Epithelial cell of esophagus (primary cell): Measurements from ENCODE around the gene DNAH6.

Source experiments
- DNase-seq: peaks from one replicate; pipeline ENCODE4 v3.0.0; 2010; ENCODE audit warnings: low read depth
- H3K4me3 ChIP-seq: 2 replicates; pipeline ENCODE4 v1.5.1; 2011; ENCODE audit warnings: mild to moderate bottlenecking, low read length, control low read depth
- TF ChIP-seq, protein P1 (sequence below): IDR thresholded peaks from 2 replicates; pipeline ENCODE4 v1.5.1; 2011; ENCODE audit warnings: low read depth, mild to moderate bottlenecking, low read length, control low read depth, inconsistent platforms; ENCODE audit not compliant: insufficient read depth; ENCODE audit errors: missing control alignments

The DNAH6 gene

GRCh38 chr2:84629550-84629949 lies 113.3 kb downstream of the DNAH6 start:
- no peak overlapping the region for H3K4me3 ChIP-seq
- TF ChIP-seq, protein P1, sequence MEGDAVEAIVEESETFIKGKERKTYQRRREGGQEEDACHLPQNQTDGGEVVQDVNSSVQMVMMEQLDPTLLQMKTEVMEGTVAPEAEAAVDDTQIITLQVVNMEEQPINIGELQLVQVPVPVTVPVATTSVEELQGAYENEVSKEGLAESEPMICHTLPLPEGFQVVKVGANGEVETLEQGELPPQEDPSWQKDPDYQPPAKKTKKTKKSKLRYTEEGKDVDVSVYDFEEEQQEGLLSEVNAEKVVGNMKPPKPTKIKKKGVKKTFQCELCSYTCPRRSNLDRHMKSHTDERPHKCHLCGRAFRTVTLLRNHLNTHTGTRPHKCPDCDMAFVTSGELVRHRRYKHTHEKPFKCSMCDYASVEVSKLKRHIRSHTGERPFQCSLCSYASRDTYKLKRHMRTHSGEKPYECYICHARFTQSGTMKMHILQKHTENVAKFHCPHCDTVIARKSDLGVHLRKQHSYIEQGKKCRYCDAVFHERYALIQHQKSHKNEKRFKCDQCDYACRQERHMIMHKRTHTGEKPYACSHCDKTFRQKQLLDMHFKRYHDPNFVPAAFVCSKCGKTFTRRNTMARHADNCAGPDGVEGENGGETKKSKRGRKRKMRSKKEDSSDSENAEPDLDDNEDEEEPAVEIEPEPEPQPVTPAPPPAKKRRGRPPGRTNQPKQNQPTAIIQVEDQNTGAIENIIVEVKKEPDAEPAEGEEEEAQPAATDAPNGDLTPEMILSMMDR: no peak
- DNase-seq: no peak

DNA sequence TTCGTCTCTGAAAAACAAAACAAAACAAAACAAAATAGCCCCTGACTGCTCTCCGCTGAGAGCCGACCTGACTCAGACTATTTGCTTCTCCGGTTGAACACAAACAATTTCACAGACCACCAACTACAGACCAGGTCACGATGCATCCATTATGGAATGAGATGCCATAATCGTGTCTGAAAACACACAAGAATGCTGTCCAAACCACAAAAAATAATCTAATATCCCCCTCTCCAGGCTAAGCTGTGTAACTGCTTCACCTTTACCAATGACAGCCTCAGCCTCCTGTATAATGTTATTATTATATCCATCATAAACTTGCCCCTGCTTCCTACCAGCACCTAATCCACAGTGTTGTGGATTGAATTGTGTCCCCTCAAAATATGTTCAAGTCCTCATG lies 114.7 kb downstream of the DNAH6 start:
- TF ChIP-seq, protein P1: peak; percentile 69
- H3K4me3 ChIP-seq: no peak overlapping the region
- DNase-seq: peak; percentile 52

GRCh38 chr2:84631985-84632384 lies 115.7 kb downstream of the DNAH6 start:
- no peak for DNase-seq
- no peak overlapping the region for H3K4me3 ChIP-seq
- TF ChIP-seq, protein P1: no peak

- no peak for DNase-seq
- TF ChIP-seq, protein P1: no peak
- H3K4me3 ChIP-seq: no peak overlapping the region
Measured at GRCh38 chr2:84636080-84636971, 120.0 kb downstream of the DNAH6 start.

DNA sequence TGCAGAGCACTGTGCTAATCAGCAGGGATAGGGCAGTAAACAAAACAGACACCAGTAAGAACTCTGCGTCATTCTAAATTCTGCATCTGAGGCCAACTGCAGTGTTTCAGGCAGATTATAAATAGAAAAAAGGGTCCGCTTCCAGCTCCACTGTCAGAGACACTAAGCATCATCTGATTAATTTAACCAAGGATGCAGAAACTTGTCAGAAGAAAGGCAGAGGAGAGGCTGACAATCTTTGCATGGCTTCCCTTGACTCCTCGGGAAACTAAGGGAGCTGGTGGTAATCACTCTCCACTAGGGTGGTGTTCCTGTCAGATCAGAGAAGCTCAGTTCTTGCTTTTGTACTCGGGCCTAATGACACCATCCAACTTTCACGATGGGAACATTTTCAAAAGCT lies 123.5 kb downstream of the DNAH6 start:
- DNase-seq: no peak
- TF ChIP-seq, protein P1: no peak
- H3K4me3 ChIP-seq: no peak overlapping the region

- no peak overlapping the region for H3K4me3 ChIP-seq
- DNase-seq: no peak
- TF ChIP-seq, protein P1: no peak
Measured at GRCh38 chr2:84640411-84640810, 124.1 kb downstream of the DNAH6 start.

- H3K4me3 ChIP-seq: no peak overlapping the region
- no peak for DNase-seq
- TF ChIP-seq, protein P1: no peak
Measured at GRCh38 chr2:84641021-84641420, 124.7 kb downstream of the DNAH6 start.
